RKO (cell line): ENCODE data around the gene GATA5.
"Not testable (repeated sequence)": the region's sequence is repeated elsewhere in the genome, so short reads cannot be mapped to it uniquely, and the experiment has no call there.

Experiments
- DNase-seq: peaks from one replicate; pipeline ENCODE4 v3.0.0-alpha.2; 2016; ENCODE audit warnings: low spot score

Gene GATA5

GRCh38 chr20:62430311-62430853 is 45.4 kb downstream of the GATA5 start:
- no peak for DNase-seq

DNA sequence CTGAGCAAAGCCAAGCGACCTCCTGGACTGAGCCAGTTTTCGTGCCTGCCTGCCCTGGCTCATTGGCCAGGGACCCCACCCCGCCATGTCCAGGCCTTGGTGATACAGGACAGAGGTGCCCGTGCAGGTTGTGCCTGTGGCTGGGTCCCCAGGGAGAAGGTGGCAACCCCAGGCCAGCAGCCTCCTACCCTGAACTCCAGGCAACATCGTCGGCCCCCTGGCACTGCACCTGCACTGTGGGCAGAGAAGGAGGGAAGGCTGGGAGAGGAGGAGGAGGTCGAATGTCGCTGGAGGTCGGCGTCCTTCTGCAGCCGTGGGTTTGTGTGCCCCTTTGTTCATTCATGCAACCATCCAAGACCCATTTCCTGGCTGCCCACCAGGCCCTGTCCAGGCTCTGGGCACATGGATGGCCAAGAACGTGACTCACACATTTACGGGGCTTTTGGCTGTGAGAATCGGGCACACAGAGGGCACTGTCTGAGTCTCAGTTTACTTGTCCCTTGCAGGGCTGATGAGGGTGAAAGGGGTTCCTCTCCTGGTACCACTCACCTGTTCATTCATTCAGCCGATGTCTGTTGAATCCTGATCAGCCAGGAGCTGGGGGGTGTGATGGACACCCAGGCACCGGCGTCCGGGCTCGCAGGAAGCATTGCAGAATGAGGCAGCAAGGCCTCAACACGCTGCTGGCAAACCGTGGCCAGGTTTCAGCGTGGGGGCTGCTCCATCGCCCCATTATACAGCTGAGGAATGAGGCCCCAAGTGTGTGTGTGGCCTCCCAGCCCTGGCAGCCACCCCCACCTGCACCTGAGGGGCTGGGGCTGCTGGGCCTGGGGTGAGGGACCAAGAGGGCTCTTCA is 46.1 kb downstream of the GATA5 start:
- no peak for DNase-seq

DNA sequence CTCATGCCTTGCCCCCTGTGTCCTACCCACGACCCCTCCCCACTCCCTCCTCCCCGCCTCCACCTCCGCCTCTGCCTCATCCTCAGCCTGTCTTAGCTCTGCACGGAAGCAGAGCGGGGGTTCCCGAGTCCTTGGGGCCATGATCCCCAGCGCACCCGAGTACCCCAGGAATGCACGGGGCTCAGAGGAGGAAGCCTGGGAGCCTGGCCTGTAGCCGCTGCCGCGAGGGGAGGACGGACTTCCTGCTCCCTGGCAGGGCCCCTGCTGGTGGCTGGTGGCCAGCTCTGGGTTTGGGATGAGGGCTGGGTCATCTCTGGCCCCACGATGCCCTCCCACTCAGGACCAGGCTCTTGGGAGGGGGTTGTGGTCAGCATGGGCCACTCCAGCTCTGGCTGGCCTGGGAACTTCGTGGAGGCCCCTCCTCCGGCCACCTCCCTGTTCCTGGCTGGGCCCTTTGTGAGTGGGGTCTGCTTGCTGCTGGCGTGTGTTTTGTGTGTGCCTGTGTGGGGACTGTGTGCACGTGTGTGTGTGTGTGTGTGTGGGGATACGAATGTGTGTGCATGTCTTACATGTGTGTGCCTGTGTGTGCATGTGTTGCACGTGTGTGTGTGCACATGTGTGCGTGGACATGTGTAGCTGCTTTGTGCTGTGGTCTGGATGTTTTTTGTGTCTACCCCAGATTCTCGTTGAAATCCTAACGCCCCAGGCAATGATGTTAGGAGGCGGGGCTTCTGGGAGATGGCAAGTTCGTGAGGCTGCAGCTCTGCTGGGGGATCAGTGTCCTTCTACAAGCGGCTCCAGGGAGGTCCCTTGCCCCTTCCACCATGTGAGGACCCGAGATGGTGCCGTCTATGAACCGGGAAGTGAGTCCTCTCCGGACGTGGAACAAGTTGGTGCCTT is 47.1 kb downstream of the GATA5 start:
- DNase-seq, result no peak

DNA sequence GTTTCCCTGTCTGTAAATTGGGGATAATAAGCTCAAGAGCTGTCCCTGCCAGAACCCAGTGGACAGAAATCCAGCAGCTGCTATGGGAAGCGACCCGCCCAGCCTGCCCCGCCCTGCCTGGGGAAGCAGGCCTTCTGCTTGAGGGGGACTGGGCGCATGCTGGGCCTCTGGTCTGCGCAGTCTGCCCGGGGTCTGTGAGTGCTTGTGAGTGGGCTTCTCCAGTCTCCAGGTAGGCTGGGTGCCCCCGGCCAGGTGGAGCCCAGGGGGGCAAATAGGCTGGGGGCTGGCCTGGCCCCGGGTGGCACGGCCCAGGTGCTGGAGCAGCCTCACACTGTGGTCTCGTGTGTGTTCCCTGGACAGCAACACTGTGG is 47.8 kb downstream of the GATA5 start:
- no peak for DNase-seq

GRCh38 chr20:62427172-62428001 is 48.4 kb downstream of the GATA5 start, which contains the start of gene RBBP8NL:
RBBP8NL (minus strand) TSS chr20:62427539; CDS start chr20:62419647, 7,892 bp downstream.
- DNase-seq, result no peak

GRCh38 chr20:62426699-62427131 is 49.1 kb downstream of the GATA5 start:
- DNase-seq, result no peak

DNA sequence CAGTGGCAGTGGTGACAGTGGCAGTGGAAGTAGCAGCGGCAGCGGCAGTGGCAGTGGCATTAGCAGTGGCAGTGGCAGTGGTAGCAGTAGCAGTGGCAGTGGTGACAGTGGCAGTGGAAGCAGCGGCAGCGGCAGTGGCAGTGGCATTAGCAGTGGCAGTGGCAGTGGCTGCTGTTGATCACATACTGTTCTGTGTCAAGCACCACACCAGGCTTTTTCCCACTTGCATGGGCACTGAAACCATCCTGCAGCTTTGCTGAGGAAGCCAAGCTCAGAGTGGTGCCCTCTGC is 49.8 kb downstream of the GATA5 start:
- DNase-seq, result not testable (repeated sequence)

- DNase-seq, result no peak
These were observed 50.3 kb downstream of the GATA5 start for GRCh38 chr20:62425281-62426058.

- DNase-seq, result no peak
These were observed 51.3 kb downstream of the GATA5 start for GRCh38 chr20:62424249-62425107.

GRCh38 chr20:62423326-62423706 is 52.5 kb downstream of the GATA5 start:
- no peak for DNase-seq

DNA sequence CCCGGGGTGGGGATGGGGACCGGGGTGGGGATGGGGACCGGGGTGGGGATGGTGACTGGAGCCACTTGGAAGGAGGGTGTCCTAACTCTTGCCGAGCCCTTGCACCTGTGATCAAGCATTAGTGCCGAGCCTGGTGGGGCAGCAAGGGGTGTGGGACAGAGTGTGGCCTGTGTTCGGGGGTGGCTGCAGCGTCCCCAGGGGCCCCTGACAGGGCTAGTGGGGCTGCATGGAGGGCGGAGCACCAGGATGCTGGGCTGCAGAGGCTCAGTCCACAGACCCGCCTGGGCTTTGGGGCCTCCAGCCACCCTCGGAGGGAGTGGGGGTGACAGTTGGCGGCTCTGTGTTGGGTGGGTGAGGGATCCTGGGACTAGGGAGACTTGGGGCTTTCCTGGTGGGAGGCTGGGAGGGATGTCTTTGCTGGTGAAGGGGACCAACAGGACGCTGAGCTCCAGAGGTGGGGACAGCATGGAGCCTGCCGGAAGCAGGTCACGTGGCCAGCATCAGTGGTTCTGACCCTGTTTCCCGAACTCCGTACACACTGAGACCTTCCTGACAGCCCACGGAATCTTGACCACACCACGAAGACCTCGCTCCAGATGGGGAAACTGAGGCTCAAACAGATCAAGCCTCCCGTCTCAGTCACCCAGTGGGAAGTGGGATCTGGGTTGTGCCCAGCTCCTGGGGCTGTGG is 53.0 kb downstream of the GATA5 start:
- no peak for DNase-seq

GRCh38 chr20:62421716-62421990 is 54.1 kb downstream of the GATA5 start:
- DNase-seq, result no peak

DNA sequence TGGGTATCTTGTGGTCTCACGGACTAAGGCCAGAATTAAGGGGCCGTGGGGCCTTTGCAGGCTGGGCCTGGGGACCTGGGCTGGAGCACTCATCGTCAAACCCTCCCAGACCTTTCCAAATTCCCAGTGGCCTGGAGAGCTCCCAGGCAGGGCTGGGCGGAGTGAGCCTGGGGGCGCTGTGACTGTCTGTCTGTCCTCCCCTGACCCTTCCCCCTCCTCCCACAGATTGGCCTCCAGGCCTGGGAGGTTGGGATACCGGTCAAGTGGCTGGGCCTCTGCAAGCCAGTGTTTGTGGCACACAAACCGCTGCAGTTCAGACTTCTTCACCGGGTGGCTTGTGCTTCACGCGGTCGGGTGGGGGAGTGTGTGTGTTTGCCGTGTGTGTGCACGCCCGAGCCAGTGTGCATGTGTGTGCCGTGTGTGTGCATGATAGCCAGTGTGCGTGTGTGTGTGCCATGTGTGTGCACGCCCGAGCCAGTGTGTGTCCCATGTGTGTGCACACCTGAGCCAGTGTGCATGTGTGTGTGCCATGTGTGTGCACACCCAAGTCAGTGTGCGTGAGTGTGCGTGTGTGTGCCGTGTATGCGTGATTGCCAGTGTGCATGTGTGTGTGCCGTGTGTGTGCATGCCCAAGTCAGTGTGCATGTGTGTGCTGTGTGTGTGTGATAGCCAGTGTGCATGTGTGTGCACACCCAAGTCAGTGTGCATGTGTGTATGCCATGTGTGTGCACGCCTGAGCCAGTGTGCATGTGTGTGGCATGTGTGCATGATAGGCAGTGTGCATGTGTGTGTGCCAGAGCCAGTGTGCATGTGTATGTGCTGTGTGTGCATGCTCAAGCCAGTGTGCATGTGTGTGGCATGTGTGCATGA is 54.7 kb downstream of the GATA5 start:
- DNase-seq, result no peak

DNA sequence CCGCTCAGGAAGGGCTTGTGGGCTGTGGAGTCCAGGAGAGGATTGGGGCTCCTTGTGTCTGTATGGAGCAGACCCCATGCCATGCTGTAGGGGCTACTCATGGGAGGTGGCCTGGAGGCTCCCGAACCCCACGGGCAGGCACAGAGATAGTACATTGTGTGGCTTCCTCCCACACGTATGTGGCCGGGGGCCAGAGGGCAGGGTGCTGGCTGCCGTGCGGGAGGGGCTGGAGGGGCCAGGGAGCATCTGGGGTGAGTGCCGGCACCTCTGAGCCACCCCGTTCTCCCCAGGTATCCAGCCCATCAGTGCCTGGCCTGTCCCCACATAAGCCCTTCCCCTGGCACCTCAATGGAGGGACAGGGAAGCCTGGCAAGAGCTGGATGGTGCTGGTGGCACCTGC is 56.0 kb downstream of the GATA5 start:
- DNase-seq, result no peak

DNA sequence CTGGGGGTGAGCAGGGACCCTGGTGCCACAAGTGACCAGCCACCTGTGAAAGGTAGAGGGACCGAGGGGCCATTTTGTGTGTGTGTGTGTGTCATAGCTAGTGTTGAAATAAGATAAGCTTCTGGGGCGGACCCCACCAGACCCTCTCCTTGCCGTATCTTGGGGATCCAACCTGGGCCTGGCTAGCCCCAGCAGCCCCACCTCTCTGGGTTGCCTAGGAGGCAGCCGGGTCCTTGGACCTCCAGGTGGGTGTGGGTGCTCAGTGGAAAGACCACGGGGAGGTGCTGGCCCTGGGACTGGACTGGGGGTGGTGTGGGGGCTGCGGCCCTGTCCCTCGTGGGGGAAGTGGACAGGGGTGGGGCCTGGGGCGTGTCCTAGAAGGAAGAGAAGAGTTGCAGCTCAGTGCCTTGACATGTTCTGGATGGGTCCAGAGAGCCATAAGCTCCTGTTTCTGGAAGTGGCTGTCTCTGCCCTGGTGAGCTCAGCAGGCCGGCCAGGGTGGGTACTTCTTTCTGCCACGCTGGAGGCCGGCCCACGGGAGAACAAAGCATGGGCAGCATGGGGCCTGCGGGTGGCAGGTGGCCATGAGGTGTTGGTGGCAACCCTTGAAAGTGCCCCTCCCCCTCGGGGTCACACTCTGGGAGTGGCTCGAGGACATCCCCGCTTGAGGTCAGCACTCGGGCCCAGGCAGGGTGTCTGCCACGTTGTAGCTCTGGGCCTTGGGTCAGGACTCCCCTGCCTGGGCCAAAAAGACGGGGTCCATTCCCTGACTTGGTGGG is 56.9 kb downstream of the GATA5 start:
- DNase-seq, result no peak

DNA sequence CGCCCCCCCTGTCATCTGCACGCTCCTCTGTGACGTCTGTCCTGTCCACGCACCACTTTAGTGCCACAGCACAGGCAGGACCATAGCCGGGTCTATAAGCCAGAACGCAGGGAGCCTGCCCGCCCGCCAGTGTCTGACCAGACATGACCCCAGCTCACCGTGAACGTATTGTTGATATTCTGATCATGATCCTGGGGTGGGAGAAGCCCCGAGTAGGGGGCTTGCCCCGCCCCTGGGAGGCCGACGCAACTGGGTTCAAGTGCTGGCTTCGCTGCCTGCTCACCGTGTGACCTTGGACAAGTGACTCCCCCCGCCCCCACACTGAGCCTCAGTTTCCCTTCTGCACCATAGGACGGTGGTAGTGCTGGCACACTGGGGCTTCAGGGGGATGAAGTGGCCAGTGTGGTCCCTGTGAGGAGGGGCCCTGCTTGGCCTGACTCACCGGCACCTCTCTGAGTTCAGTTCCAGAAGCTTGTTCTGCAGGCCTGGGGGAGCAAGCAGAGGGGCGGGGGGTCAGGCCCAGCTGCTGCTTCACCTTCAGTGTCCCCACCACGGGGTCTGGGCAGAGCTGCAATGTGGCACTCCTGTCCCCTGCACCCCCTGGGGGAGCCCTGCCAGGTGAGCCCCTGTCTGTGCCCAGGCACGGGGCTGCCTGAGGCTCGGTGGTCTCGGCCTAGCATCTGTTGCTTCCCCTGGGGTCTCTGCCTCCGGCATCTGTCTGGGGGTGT is 57.6 kb downstream of the GATA5 start:
- DNase-seq, result no peak
